Measurements from ENCODE around the gene SH3TC2. TPM values are rescaled to one million over a fixed set of nuclear protein-coding genes. Genes with fewer than 3 reads are reported as not detected.
A peak's percentile ranks its signal among the peaks of the same experiment; 100 is the strongest.

The SH3TC2 gene
- total RNA-seq, 1 experiment from 2014 or later, result 38.8 TPM

GRCh38 chr5:148984345-148984744 lies 78.5 kb downstream of the SH3TC2 start:
- ChIA-PET CTCF (interaction anchor here (0.6 kb wide), 1 partner anchor 9 kb away, joined by 6 read pairs; no protein-coding TSS in a partner anchor), POLR2A (ENCODE audit: unreplicated experiment) (interaction anchor here (0.7 kb wide), 1 partner anchor 154 kb away, joined by 9 read pairs; no protein-coding TSS in a partner anchor)
- Histone ChIP-seq H3F3A (ENCODE audit: insufficient read depth, low read depth) (peaks cover 34% of the 10 kb centered on the region), H3K9me2 (ENCODE audit: insufficient read depth) (no peaks in the 10 kb centered on the region), H3K36me3 (ENCODE audit: low read depth) (no peaks in the 10 kb centered on the region), H2AFZ (no peak overlapping the region), H3K4me1 (replicated peaks; ENCODE audit: insufficient read depth) (peaks cover 82% of the 10 kb centered on the region), H3K4me3 (peak overlapping the region; percentile 19; the same call in 1 of the 2 replicates), H4K20me1 (ENCODE audit: insufficient read depth) (no peaks in the 10 kb centered on the region), H3K9me3 (ENCODE audit: insufficient read depth, low read depth) (peaks cover 7% of the 10 kb centered on the region), H3K27me3 (ENCODE audit: insufficient read depth, low read depth) (no peaks in the 10 kb centered on the region), H3K79me2 (ENCODE audit: low read depth) (no peaks in the 10 kb centered on the region), H3K27ac (peak overlapping the region; percentile 99), H3K4me2 (peak overlapping the region; percentile 61)
- peak; percentile 78 to 94 for DNase-seq
- intact Hi-C loops (cut with micrococcal nuclease; ENCODE audit: unreplicated experiment), result loop anchor here (1.0 kb wide), 2 partner anchors 18 to 27 kb away; no protein-coding TSS in a partner anchor
- BruUV-seq (replicated peaks), result no TSS peak
- TF ChIP-seq, protein P1, sequence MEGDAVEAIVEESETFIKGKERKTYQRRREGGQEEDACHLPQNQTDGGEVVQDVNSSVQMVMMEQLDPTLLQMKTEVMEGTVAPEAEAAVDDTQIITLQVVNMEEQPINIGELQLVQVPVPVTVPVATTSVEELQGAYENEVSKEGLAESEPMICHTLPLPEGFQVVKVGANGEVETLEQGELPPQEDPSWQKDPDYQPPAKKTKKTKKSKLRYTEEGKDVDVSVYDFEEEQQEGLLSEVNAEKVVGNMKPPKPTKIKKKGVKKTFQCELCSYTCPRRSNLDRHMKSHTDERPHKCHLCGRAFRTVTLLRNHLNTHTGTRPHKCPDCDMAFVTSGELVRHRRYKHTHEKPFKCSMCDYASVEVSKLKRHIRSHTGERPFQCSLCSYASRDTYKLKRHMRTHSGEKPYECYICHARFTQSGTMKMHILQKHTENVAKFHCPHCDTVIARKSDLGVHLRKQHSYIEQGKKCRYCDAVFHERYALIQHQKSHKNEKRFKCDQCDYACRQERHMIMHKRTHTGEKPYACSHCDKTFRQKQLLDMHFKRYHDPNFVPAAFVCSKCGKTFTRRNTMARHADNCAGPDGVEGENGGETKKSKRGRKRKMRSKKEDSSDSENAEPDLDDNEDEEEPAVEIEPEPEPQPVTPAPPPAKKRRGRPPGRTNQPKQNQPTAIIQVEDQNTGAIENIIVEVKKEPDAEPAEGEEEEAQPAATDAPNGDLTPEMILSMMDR (conservative IDR thresholded peaks at IDR 0.05), result no peak
- TF ChIP-seq EZH2 (IDR thresholded peaks at IDR 0.05; ENCODE audit: low read depth), result no peak

GRCh38 chr5:148981353-148981752 lies 81.5 kb downstream of the SH3TC2 start:
- H3K4me1 ChIP-seq (replicated peaks; ENCODE audit: insufficient read depth), result peaks cover 93% of the 10 kb centered on the region
- no peak overlapping the region for H3K4me2 ChIP-seq
- no peaks in the 10 kb centered on the region for H3K9me2 ChIP-seq (ENCODE audit: insufficient read depth)
- H3F3A ChIP-seq (ENCODE audit: insufficient read depth, low read depth), result peaks cover 62% of the 10 kb centered on the region
- no peak for DNase-seq
- H3K79me2 ChIP-seq (ENCODE audit: low read depth), result no peaks in the 10 kb centered on the region
- intact Hi-C loops (cut with micrococcal nuclease; ENCODE audit: unreplicated experiment), result no loop called here
- H3K4me3 ChIP-seq, result no peak overlapping the region
- CTCF ChIA-PET, result interaction anchor here (0.5 kb wide), 1 partner anchor 10 kb away, joined by 3 read pairs; no protein-coding TSS in a partner anchor
- H4K20me1 ChIP-seq (ENCODE audit: insufficient read depth), result no peaks in the 10 kb centered on the region
- peaks cover 2% of the 10 kb centered on the region; the same call in 1 of the 2 replicates for H3K9me3 ChIP-seq (ENCODE audit: insufficient read depth, low read depth)
- H3K27me3 ChIP-seq (ENCODE audit: insufficient read depth, low read depth), result no peaks in the 10 kb centered on the region
- no TSS peak for BruUV-seq (replicated peaks)
- TF ChIP-seq, protein P1 (conservative IDR thresholded peaks at IDR 0.05), result no peak
- TF ChIP-seq EZH2 (IDR thresholded peaks at IDR 0.05; ENCODE audit: low read depth), result no peak
- no peak overlapping the region for H2AFZ ChIP-seq
- no peaks in the 10 kb centered on the region for H3K36me3 ChIP-seq (ENCODE audit: low read depth)
- POLR2A ChIA-PET (ENCODE audit: unreplicated experiment), result no interaction called here
- H3K27ac ChIP-seq, result peak overlapping the region; percentile 99; the same call in 1 of the 2 replicates

DNA sequence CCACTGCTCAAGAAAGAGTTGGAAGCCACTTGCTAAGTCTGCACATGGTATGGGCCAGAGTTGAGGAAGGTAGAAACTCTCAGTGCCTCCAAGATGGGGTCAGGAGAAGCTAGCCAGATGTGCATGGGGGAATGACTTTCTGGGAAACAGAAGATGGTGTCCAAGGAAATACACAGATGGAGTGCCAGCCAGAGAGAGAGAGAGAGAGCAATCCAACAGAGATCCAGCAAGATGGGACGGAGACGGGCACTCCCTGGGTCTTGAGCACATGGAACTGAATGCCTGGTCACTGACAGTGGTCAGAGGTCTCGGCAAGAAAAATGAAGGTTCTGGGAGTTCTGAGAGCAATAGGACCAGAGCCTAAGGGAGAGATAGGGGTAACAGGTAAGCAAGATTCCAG lies 82.1 kb downstream of the SH3TC2 start:
- Histone ChIP-seq H4K20me1 (ENCODE audit: insufficient read depth) (no peaks in the 10 kb centered on the region), H3K4me1 (replicated peaks; ENCODE audit: insufficient read depth) (peaks cover 88% of the 10 kb centered on the region), H3K9me3 (ENCODE audit: insufficient read depth, low read depth) (no peaks in the 10 kb centered on the region), H3K36me3 (ENCODE audit: low read depth) (no peaks in the 10 kb centered on the region), H3K9me2 (ENCODE audit: insufficient read depth) (no peaks in the 10 kb centered on the region), H2AFZ (no peak overlapping the region), H3K4me3 (no peak overlapping the region), H3K27ac (peak overlapping the region; percentile 99), H3K79me2 (ENCODE audit: low read depth) (no peaks in the 10 kb centered on the region), H3F3A (ENCODE audit: insufficient read depth, low read depth) (peaks cover 59% of the 10 kb centered on the region), H3K4me2 (no peak overlapping the region), H3K27me3 (ENCODE audit: insufficient read depth, low read depth) (no peaks in the 10 kb centered on the region)
- no peak for DNase-seq
- BruUV-seq (replicated peaks), result no TSS peak
- no peak for TF ChIP-seq EZH2 (IDR thresholded peaks at IDR 0.05; ENCODE audit: low read depth)
- TF ChIP-seq, protein P1 (conservative IDR thresholded peaks at IDR 0.05), result no peak
- ChIA-PET POLR2A (ENCODE audit: unreplicated experiment) (interaction anchor here (0.7 kb wide), 2 partner anchors 16 to 21 kb away, joined by 6 read pairs; no protein-coding TSS in a partner anchor), CTCF (interaction anchor here (0.5 to 0.6 kb wide), 2 partner anchors 10 to 67 kb away, joined by 3 to 4 read pairs; no protein-coding TSS in a partner anchor)
- intact Hi-C loops (cut with micrococcal nuclease; ENCODE audit: unreplicated experiment), result no loop called here

All from PC-9 (cell line).